ENCODE data around the gene IPCEF1. TPM values are rescaled to one million over a fixed set of nuclear protein-coding genes. Genes with fewer than 3 reads are reported as not detected.

IPCEF1 gene
- total and polyA plus RNA-seq, 2 experiments from 2014 or later, result not detected

- no peak overlapping the region for H2AFZ ChIP-seq
- peaks cover 9% of the 10 kb centered on the region; the same call in 1 of the 2 replicates for H3F3A ChIP-seq (ENCODE audit: insufficient read depth)
- H3K27me3 ChIP-seq (replicated peaks; ENCODE audit: insufficient read depth), result peaks cover 11% of the 10 kb centered on the region
- in situ Hi-C loops (cut with MboI), result no loop called here
- H3K4me1 ChIP-seq (ENCODE audit: insufficient read depth), result peaks cover 12% of the 10 kb centered on the region
- no peaks in the 10 kb centered on the region for H3K79me2 ChIP-seq (ENCODE audit: insufficient read depth)
- H3K9me2 ChIP-seq (ENCODE audit: insufficient read depth), result no peaks in the 10 kb centered on the region
- H3K9ac ChIP-seq, result no peak overlapping the region
- H3K36me3 ChIP-seq (ENCODE audit: low read depth), result 0 out of 2 replicates have a peak, but pooled peaks cover 4% of the 10 kb centered on the region
- peak overlapping the region; percentile 54 for H3K4me2 ChIP-seq (ENCODE audit: unreplicated experiment)
- DNase-seq, result peak; percentile 79
- no peak overlapping the region for H3K27ac ChIP-seq
- peaks cover 5% of the 10 kb centered on the region for H3K9me3 ChIP-seq (ENCODE audit: low read depth)
- no peaks in the 10 kb centered on the region for H4K20me1 ChIP-seq (ENCODE audit: insufficient read depth)
- 0 out of 2 replicates have a peak, but pooled peaks have one; percentile 72 for TF ChIP-seq EZH2phosphoT487 (IDR thresholded peaks at IDR 0.05; ENCODE audit: insufficient read depth, low read depth)
- TF ChIP-seq EZH2 (IDR thresholded peaks at IDR 0.05; ENCODE audit: insufficient read depth, poor library complexity, severe bottlenecking), result no peak
- WGBS, 2 experiments (ENCODE audit: low coverage in 1 of 2, low lambda C conversion rate in 2 of 2, missing lambda C conversion rate in 2 of 2), result 54 to 64% methylated on average over 5 of the region's 5 CpGs
- no peak overlapping the region for H3K4me3 ChIP-seq
These were observed 30.5 kb upstream of the IPCEF1 start for GRCh38 chr6:154386848-154387717.

GRCh38 chr6:154384191-154384590 is 27.6 kb upstream of the IPCEF1 start:
- Histone ChIP-seq H3K27me3 (replicated peaks; ENCODE audit: insufficient read depth) (peaks cover 8% of the 10 kb centered on the region), H3K4me2 (ENCODE audit: unreplicated experiment) (no peak overlapping the region), H4K20me1 (ENCODE audit: insufficient read depth) (no peaks in the 10 kb centered on the region), H3K27ac (no peak overlapping the region), H3K9ac (no peak overlapping the region), H3K4me3 (no peak overlapping the region), H3K79me2 (ENCODE audit: insufficient read depth) (no peaks in the 10 kb centered on the region), H3K9me3 (ENCODE audit: low read depth) (peaks cover 4% of the 10 kb centered on the region), H2AFZ (no peak overlapping the region), H3F3A (ENCODE audit: insufficient read depth) (peaks cover 9% of the 10 kb centered on the region; the same call in 1 of the 2 replicates), H3K36me3 (ENCODE audit: low read depth) (0 out of 2 replicates have a peak, but pooled peaks cover 1% of the 10 kb centered on the region), H3K9me2 (ENCODE audit: insufficient read depth) (no peaks in the 10 kb centered on the region), H3K4me1 (ENCODE audit: insufficient read depth) (peaks cover 12% of the 10 kb centered on the region)
- TF ChIP-seq EZH2 (IDR thresholded peaks at IDR 0.05; ENCODE audit: insufficient read depth, poor library complexity, severe bottlenecking) (no peak), EZH2phosphoT487 (IDR thresholded peaks at IDR 0.05; ENCODE audit: insufficient read depth, low read depth) (no peak)
- DNase-seq, result no peak
- WGBS, 2 experiments (ENCODE audit: low coverage in 1 of 2, low lambda C conversion rate in 2 of 2, missing lambda C conversion rate in 2 of 2), result 87 to 91% methylated on average over 2 of the region's 2 CpGs
- in situ Hi-C loops (cut with MboI), result no loop called here

GRCh38 chr6:154383273-154383672 is 26.7 kb upstream of the IPCEF1 start:
- Histone ChIP-seq H4K20me1 (ENCODE audit: insufficient read depth) (no peaks in the 10 kb centered on the region), H3K36me3 (ENCODE audit: low read depth) (no peaks in the 10 kb centered on the region), H3K9me3 (ENCODE audit: low read depth) (no peaks in the 10 kb centered on the region), H3K27me3 (replicated peaks; ENCODE audit: insufficient read depth) (peaks cover 8% of the 10 kb centered on the region), H3K4me1 (ENCODE audit: insufficient read depth) (peaks cover 12% of the 10 kb centered on the region), H2AFZ (no peak overlapping the region), H3K9ac (no peak overlapping the region), H3K4me2 (ENCODE audit: unreplicated experiment) (no peak overlapping the region), H3K9me2 (ENCODE audit: insufficient read depth) (no peaks in the 10 kb centered on the region), H3F3A (ENCODE audit: insufficient read depth) (peaks cover 9% of the 10 kb centered on the region; the same call in 1 of the 2 replicates), H3K4me3 (no peak overlapping the region), H3K27ac (no peak overlapping the region), H3K79me2 (ENCODE audit: insufficient read depth) (no peaks in the 10 kb centered on the region)
- WGBS, 2 experiments (ENCODE audit: low coverage in 1 of 2, low lambda C conversion rate in 2 of 2, missing lambda C conversion rate in 2 of 2), result 88 to 90% methylated on average over 6 of the region's 6 CpGs
- in situ Hi-C loops (cut with MboI), result no loop called here
- TF ChIP-seq EZH2 (IDR thresholded peaks at IDR 0.05; ENCODE audit: insufficient read depth, poor library complexity, severe bottlenecking) (no peak), EZH2phosphoT487 (IDR thresholded peaks at IDR 0.05; ENCODE audit: insufficient read depth, low read depth) (no peak)
- no peak for DNase-seq

- H4K20me1 ChIP-seq (ENCODE audit: insufficient read depth), result no peaks in the 10 kb centered on the region
- no peak overlapping the region for H3K27ac ChIP-seq
- no peaks in the 10 kb centered on the region for H3K36me3 ChIP-seq (ENCODE audit: low read depth)
- DNase-seq, result no peak
- WGBS, 2 experiments (ENCODE audit: low coverage in 1 of 2, low lambda C conversion rate in 2 of 2, missing lambda C conversion rate in 2 of 2), result 87 to 92% methylated on average over 8 of the region's 8 CpGs
- no peak overlapping the region for H3K4me3 ChIP-seq
- in situ Hi-C loops (cut with MboI), result no loop called here
- no peaks in the 10 kb centered on the region for H3K9me3 ChIP-seq (ENCODE audit: low read depth)
- no peaks in the 10 kb centered on the region for H3K79me2 ChIP-seq (ENCODE audit: insufficient read depth)
- H3K9me2 ChIP-seq (ENCODE audit: insufficient read depth), result no peaks in the 10 kb centered on the region
- H2AFZ ChIP-seq, result no peak overlapping the region
- H3K4me1 ChIP-seq (ENCODE audit: insufficient read depth), result peaks cover 10% of the 10 kb centered on the region
- peaks cover 8% of the 10 kb centered on the region; the same call in 1 of the 2 replicates for H3F3A ChIP-seq (ENCODE audit: insufficient read depth)
- H3K27me3 ChIP-seq (replicated peaks; ENCODE audit: insufficient read depth), result peaks cover 8% of the 10 kb centered on the region
- H3K4me2 ChIP-seq (ENCODE audit: unreplicated experiment), result no peak overlapping the region
- H3K9ac ChIP-seq, result no peak overlapping the region
- TF ChIP-seq EZH2phosphoT487 (IDR thresholded peaks at IDR 0.05; ENCODE audit: insufficient read depth, low read depth), result no peak
- TF ChIP-seq EZH2 (IDR thresholded peaks at IDR 0.05; ENCODE audit: insufficient read depth, poor library complexity, severe bottlenecking), result no peak
These were observed 26.1 kb upstream of the IPCEF1 start for GRCh38 chr6:154382740-154383139.

Measured in GM23248 (cell line).